ENCODE measurements around the gene STK32B.

- TF ChIP-seq CTCF (IDR thresholded peaks at IDR 0.05) (no peak), POLR2A (IDR thresholded peaks at IDR 0.05) (no peak)
These were observed 49.7 kb downstream of the STK32B start for GRCh38 chr4:5100986-5101385.
